NCI-H748 treated with DMSO at 0.1 percent for 48 hours (cell line): ENCODE results near the gene ASH1L.
"Not testable (repeated sequence)": the region's sequence is repeated elsewhere in the genome, so short reads cannot be mapped to it uniquely, and the experiment has no call there.

ENCODE experiments used
- DNase-seq: peaks from one replicate; lab custom pipeline; 2025; lab: John Stamatoyannopoulos, UW

ASH1L gene

DNA sequence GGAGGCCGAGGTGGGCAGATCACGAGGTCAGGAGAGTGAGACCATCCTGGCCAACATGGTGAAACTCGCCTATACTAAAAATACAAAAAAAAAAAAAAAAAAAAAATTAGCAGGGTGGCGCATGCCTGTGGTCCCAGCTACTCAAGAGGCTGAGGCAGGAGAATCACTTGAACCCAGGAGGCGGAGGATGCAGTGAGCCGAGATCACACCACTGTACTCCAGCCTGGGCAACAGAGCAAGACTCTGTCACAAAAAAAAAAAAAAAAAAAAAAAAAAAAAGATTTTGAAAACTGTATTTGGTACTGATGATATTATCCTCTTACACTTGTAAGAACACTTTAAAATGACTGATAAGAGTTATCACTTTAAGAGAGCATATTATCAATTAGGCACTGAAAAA, 74.2 kb downstream of the ASH1L start:
- not testable (repeated sequence) for DNase-seq

GRCh38 chr1:155487541-155487940, 75.1 kb downstream of the ASH1L start:
- DNase-seq = no peak

GRCh38 chr1:155486952-155487351, 75.7 kb downstream of the ASH1L start:
- DNase-seq = peak; percentile 4

- DNase-seq = no peak
These were observed 76.7 kb downstream of the ASH1L start for GRCh38 chr1:155485945-155486344.

DNA sequence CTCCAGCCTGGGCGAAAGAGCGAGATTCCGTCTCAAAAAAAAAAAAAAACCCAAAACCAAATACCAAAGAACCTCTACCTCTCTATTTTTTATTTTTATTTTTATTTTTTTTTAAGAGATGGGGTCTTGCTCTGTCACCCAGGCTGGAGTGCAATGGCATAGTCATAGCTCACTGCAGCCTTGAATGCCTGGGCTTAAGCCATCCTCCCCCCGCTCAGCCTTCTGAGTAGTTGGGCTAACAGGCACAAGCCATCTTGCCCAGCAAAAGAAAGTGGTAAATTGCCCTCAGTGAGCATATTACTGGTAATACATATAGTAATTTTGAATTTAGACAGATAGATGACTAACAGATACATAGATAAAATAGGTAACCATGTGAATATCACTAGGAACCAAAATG, 77.4 kb downstream of the ASH1L start:
- DNase-seq = no peak

GRCh38 chr1:155481741-155482241, 80.8 kb downstream of the ASH1L start:
- no peak for DNase-seq

GRCh38 chr1:155479205-155479604, 83.4 kb downstream of the ASH1L start:
- no peak for DNase-seq

GRCh38 chr1:155478270-155478852, 84.2 kb downstream of the ASH1L start:
- DNase-seq = no peak

DNA sequence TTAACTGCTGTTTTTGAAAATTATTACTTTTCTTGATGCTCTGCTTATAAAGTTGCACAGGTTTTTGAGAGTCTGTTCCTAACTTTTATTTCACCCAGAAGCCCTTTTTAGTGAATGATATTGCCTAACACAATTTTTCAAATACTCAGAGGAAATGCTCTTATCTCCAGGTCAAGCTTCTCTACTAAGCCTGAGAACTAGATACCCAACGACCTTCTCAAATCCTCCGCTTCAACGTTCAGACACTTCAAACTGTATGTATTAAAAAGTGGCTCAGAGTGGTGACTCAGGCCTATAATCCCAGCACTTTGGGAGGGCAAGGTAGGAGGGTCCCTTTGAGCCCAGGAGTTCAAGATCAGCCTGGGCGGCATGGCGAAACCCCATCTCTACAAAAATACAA, 88.5 kb downstream of the ASH1L start:
- no peak for DNase-seq

DNA sequence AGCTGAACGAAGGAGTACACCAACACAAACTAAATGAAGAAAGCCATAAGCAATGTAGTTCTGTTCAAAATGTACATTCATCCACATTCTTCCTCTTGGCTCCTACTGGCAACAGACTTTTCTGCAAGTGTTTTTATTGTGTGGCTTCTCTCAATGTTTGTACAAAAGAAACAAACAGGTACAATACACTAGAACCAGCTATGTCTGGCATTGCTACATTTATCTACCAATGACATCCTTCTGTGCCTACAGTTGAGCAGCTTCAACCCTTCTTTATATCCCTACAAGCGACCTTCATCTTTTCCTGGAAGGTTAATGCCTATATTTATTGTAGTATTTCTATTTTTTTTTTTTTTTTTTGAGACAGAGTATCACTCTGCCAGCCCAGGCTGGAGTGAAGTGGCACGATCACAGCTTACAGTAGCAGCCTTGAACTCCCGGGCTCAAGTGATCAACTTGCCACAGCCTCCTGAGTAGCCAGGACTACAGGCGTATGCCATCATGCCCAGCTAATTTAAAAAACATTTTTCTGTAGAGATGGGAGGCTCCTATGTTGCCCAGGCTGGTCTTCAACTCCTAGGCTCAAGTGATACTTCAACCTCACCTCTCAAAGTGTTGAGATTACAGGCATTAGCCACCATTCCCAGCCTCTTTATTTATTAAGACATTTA, 89.3 kb downstream of the ASH1L start:
- DNase-seq = no peak

DNA sequence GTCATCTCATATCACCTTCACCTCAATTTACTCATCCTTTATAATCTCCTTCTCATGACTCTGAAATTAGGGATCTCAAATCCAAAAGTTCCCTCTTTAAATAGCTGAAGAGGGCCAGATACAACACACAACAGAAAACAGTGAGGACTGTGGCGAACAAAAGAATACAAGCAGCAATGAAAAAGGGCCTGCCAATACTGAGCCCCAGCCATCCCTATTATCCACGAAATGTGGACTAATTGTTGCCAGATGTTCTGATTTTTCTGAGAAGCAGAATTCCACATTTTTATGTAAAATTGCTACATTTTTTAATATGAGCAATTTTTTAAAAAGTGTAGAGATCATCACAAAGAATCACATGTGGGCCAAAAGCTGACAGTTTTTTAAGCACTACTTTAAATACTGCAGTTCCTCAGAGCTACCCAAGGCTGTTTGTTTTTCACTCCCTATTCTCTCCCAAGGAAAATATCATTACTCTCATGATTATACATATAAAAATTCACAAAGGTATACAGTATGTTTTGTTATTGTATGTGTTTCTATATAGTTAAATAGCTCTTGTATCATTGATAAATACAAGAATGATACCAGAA, 90.0 kb downstream of the ASH1L start:
- DNase-seq = no peak

DNA sequence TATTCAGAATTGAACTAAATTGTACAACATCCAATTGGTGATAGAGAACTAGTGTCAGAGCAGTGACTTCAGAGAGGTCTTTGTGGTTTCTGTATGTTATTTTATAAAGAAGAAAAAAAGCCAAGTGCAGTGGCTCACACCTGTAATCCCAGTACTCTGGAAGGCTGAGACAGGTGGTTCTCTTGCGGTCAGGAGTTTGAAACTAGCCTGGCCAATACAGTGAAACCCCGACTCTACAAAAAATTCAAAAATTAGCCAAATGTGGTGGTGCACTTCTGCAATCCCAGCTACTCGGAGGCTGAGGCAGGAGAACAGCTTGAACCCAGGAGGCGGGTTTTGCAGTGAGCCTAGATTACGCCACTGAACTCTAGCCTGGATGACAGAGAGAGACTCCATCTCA, 90.7 kb downstream of the ASH1L start:
- no peak for DNase-seq

DNA sequence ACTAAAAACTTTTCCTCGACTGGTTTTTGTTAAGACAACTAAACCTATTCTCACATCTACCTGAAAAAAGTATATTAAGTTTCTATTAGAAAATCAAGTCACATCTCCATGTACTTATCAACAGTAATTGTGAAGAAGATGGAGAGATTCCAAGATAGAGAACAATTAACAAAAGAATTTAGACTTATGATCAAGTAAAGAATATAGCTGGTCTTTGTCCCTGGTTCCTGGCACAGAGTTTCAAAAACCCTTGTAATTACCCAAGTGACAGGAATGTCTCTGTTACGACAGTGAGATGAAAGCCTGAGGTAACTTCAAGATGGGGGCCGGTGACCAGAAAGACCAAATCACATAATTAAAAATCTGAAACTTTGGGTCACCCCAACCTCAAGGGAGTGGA, 91.6 kb downstream of the ASH1L start:
- no peak for DNase-seq

GRCh38 chr1:155466996-155467395, 95.6 kb downstream of the ASH1L start:
- DNase-seq = no peak

DNA sequence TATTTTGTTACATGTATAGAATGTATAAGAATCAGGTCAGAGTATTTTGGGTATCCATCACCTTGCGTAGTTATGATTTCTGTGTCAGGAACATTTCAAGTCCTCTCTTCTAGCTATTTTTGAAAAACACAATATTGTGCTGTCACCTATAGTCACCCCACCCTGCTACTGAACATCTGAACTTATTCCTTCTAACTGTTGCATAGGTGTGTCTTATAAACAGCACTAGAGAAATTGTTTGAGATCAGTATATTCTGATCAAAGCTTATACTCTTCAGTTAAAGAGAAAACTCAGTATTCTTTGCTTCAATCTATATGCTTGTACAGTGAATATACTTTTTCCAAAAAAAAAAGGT, 96.0 kb downstream of the ASH1L start:
- DNase-seq = no peak

DNA sequence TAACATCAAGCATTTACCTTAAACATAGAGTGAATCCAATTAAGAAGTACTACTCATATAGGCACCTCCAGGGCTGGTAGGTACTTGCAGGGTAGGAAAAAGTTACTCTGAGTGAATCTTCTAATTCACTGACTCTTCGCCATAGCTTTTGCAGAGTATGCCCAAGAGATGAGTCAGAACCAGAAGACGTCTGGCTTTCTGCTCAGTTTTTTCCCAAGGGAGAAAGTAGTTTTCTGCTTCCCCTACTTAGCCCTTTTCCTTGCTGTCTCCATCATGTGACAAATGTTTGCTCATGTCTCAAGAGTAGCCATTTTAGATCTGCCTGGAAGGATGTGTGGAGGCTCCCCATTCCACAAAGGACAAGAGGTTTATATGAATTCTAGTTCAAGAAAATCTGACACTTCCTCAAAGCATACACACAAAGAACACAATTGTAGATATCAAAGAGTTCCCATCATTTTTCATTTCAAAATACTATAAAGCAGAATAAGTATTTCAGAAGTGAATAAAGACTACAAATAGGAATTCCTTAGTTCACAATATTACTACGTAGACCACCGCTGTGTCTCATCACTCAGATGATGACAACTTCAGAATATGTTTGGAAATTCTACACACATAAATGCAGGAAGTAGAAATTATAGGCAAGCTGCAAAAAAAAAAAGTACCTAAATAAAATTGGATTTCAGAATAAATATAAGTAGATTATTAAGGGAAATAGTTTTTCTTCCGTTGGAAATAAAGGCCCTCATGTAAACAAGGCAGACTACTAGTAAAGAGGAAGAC, 98.5 kb downstream of the ASH1L start:
- no peak for DNase-seq

DNA sequence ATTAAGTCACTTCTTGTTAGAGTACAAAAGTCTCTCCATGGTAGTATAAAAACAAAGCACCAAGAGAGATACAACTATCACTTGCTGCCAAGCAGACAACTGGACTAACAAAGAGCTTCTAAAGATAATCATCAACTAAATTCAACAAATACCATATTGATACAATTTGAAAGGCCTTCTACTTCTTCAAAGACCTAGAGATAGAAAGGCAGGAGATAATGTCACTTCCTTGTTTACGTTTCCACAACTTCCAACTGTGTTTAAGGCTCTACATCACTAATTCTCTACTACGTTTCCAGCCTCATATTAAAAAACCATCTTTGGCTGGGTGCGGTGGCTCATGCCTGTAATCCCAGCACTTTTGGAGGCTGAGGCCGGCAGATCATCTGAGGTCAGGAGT, 104.5 kb downstream of the ASH1L start:
- DNase-seq = no peak

DNA sequence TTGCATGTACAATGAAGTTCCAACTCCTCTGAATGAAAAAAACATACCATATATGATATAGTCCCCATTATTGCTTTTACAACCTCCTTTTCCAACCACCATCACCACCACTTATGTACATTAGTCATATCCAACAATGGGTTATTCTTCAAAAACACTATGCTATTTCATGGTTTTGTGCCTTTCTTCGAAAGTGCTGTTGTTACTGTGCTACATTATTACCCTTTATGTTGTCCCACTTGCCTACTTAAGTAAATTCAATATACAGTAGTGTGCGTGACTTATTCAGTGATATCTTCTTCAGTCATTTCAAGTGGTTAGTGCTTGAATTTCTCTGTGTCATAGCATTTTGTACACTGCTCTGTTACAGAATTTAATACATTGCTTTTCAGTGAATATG, 105.3 kb downstream of the ASH1L start:
- no peak for DNase-seq

DNA sequence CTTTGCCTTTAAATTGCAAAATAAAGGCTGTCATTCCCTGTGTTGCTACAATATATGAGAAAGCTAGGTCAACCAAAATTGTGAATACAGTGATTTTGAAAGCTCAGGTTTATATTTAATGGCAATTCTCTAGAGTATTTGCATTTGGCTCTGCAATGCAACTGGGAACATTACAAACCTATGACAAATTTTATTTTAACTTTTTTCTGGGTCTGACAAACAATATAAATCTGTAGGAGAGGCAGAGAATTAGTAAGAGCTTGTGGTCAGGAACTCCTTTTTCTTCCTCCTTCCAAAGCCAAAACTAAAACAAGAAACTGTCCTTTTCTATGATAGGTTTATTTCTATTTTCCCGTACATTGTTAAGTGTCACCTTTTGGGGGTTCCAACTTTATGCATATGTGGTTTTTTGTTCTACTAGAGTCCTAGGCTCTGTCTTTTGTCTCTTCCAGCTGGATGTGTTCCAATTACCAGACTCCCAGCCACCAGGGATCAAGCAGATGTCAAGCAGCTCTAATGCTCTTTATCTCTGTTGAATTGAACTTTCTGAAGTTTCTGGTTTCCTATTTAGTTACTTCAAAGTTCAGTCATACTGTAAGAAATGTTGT, 106.9 kb downstream of the ASH1L start:
- DNase-seq = no peak

DNA sequence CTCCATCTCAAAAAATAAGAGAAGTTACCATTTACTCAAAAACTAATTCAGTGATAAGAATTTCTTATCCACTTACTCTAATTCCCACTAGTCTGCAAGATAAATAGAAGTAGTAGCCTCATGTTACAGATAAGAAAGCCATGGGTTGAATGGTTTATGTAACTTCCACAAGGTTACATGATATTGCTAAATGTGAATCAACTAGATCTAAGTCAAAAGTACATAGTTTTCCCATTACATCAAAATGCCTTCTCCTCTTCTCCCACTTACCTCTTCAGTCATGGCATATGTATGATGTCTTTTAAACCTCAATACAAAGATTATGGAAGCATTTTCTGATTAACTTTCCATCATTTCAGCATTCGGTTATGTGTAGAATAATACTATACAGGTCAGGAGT, 108.5 kb downstream of the ASH1L start:
- no peak for DNase-seq

DNA sequence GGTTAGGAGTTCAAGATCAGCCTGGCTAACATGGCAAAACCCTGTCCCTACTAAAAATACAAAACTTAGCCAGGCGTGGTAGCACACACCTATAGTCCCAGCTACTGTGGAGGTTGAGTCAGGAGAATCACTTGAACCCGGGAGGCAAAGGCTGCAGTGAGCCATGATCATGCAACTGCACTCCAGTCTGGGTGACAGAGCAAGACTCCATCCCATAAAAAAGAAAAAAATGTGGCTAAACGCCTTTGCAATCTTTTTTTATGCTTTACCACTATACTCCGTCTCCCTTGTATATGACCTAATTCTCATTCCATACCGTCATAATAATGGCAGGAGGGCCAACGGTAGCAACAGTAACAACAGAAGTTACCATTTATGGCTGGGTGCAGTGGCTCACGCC, 109.5 kb downstream of the ASH1L start:
- no peak for DNase-seq

DNA sequence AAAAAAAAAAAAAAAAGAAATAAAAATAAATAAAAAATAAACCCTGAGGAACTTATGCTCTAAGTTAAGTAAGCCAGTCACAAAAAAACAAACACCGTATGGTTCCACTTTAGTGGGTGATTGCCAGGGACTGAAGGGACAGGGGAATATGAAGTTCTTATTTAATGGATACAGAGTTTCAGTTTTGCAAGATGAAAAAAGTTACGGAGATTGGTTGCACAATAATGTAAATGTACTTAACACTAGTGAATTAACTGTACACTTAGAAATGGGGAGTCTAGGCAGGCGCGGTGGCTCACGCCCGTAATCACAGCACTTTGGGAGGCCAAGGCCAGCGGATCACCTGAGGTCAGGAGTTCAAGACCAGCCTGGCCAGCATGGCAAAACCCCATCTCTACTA, 111.4 kb downstream of the ASH1L start:
- DNase-seq = no peak
